ENCODE measurements around the gene PARN.

Gene PARN

GRCh38 chr16:14499110-14499509, 130.9 kb downstream of the PARN start:
- no peak for DNase-seq (ENCODE audit: low read depth in 3 of 3)

- DNase-seq (ENCODE audit: low read depth in 3 of 3): no peak
Observed at GRCh38 chr16:14497245-14498082, 132.6 kb downstream of the PARN start.

GRCh38 chr16:14496786-14497185, 133.3 kb downstream of the PARN start:
- DNase-seq (ENCODE audit: low read depth in 3 of 3): no peak

GRCh38 chr16:14496047-14496770, 133.9 kb downstream of the PARN start:
- no peak for DNase-seq (ENCODE audit: low read depth in 3 of 3)

- no peak for DNase-seq (ENCODE audit: low read depth in 3 of 3)
Observed at GRCh38 chr16:14495213-14496046, 134.6 kb downstream of the PARN start.

GRCh38 chr16:14494396-14494966, 135.6 kb downstream of the PARN start:
- no peak for DNase-seq (ENCODE audit: low read depth in 3 of 3)

- DNase-seq (ENCODE audit: low read depth in 3 of 3): no peak
Observed at GRCh38 chr16:14493791-14494190, 136.3 kb downstream of the PARN start.

- no peak for DNase-seq (ENCODE audit: low read depth in 3 of 3)
Observed at GRCh38 chr16:14492614-14493013, 137.4 kb downstream of the PARN start.

GRCh38 chr16:14491861-14492529, 138.1 kb downstream of the PARN start:
- no peak for DNase-seq (ENCODE audit: low read depth in 3 of 3)

- DNase-seq (ENCODE audit: low read depth in 3 of 3): no peak
Observed at GRCh38 chr16:14490235-14490634, 139.8 kb downstream of the PARN start.

- DNase-seq (ENCODE audit: low read depth in 3 of 3): no peak
Observed at GRCh38 chr16:14489460-14489859, 140.6 kb downstream of the PARN start.

GRCh38 chr16:14487579-14487978, 142.5 kb downstream of the PARN start:
- no peak for DNase-seq (ENCODE audit: low read depth in 3 of 3)

- no peak for DNase-seq (ENCODE audit: low read depth in 3 of 3)
Observed at GRCh38 chr16:14486520-14487303, 143.3 kb downstream of the PARN start.

GRCh38 chr16:14485811-14486519, 144.1 kb downstream of the PARN start:
- no peak for DNase-seq (ENCODE audit: low read depth in 3 of 3)

GRCh38 chr16:14485121-14485551, 144.9 kb downstream of the PARN start:
- DNase-seq (ENCODE audit: low read depth in 3 of 3): no peak

- DNase-seq (ENCODE audit: low read depth in 3 of 3): no peak
Observed at GRCh38 chr16:14483819-14484385, 146.2 kb downstream of the PARN start.

- DNase-seq (ENCODE audit: low read depth in 3 of 3): no peak
Observed at GRCh38 chr16:14476183-14476582, 153.9 kb downstream of the PARN start.

GRCh38 chr16:14475370-14476139, 154.5 kb downstream of the PARN start:
- DNase-seq (ENCODE audit: low read depth in 3 of 3): no peak

- no peak for DNase-seq (ENCODE audit: low read depth in 3 of 3)
Observed at GRCh38 chr16:14473488-14473887, 156.6 kb downstream of the PARN start.
